NCI-H748 treated with DMSO at 0.1 percent for 48 hours (cell line): ENCODE results near the gene ATP13A3.

Experiments used
- DNase-seq: peaks from one replicate; lab custom pipeline; 2025; lab: John Stamatoyannopoulos, UW

Gene ATP13A3

GRCh38 chr3:194392576-194392975, 94.2 kb downstream of the ATP13A3 start:
- DNase-seq: no peak

- DNase-seq: no peak
These were observed 96.0 kb downstream of the ATP13A3 start for GRCh38 chr3:194390835-194391234.

- no peak for DNase-seq
These were observed 97.5 kb downstream of the ATP13A3 start for GRCh38 chr3:194389269-194389668.

GRCh38 chr3:194387926-194388418, 98.8 kb downstream of the ATP13A3 start:
- DNase-seq: no peak

- no peak for DNase-seq
These were observed 99.5 kb downstream of the ATP13A3 start for GRCh38 chr3:194387276-194387675.

- DNase-seq: no peak
These were observed 100.2 kb downstream of the ATP13A3 start for GRCh38 chr3:194386648-194387047.

GRCh38 chr3:194386066-194386465, 100.7 kb downstream of the ATP13A3 start:
- DNase-seq: no peak

- DNase-seq: no peak
These were observed 102.2 kb downstream of the ATP13A3 start for GRCh38 chr3:194384569-194385001.

GRCh38 chr3:194384156-194384555, 102.6 kb downstream of the ATP13A3 start:
- no peak for DNase-seq

GRCh38 chr3:194383276-194383940, 103.4 kb downstream of the ATP13A3 start:
- DNase-seq: no peak

GRCh38 chr3:194382892-194383223, 103.9 kb downstream of the ATP13A3 start:
- no peak for DNase-seq

- DNase-seq: no peak
These were observed 104.5 kb downstream of the ATP13A3 start for GRCh38 chr3:194382196-194382891.

GRCh38 chr3:194381460-194381875, 105.3 kb downstream of the ATP13A3 start:
- DNase-seq: no peak

- no peak for DNase-seq
These were observed 106.5 kb downstream of the ATP13A3 start for GRCh38 chr3:194380326-194380725.

- no peak for DNase-seq
These were observed 107.2 kb downstream of the ATP13A3 start for GRCh38 chr3:194379651-194380050.

- DNase-seq: no peak
These were observed 107.6 kb downstream of the ATP13A3 start for GRCh38 chr3:194379231-194379630.

- DNase-seq: no peak
These were observed 109.1 kb downstream of the ATP13A3 start for GRCh38 chr3:194377708-194378107.

GRCh38 chr3:194376241-194376560, 110.6 kb downstream of the ATP13A3 start:
- DNase-seq: no peak

GRCh38 chr3:194375473-194376240, 111.1 kb downstream of the ATP13A3 start:
- no peak for DNase-seq

GRCh38 chr3:194374935-194375334, 111.9 kb downstream of the ATP13A3 start:
- DNase-seq: no peak

- DNase-seq: no peak
These were observed 112.9 kb downstream of the ATP13A3 start for GRCh38 chr3:194373899-194374298.

GRCh38 chr3:194373028-194373427, 113.8 kb downstream of the ATP13A3 start:
- no peak for DNase-seq

- no peak for DNase-seq
These were observed 116.0 kb downstream of the ATP13A3 start for GRCh38 chr3:194370753-194371152.
